Measurements from ENCODE around the gene TFIP11. TPM values are rescaled to one million over a fixed set of nuclear protein-coding genes. Genes with fewer than 3 reads are reported as not detected.

TFIP11 gene
- total RNA-seq, 1 experiment from 2014 or later = 26.9 TPM

GRCh38 chr22:26461188-26461810 is 51.0 kb downstream of the TFIP11 start:
- Mint-ChIP-seq H3K36me3 (peaks cover 49% of the 10 kb centered on the region), H3K9me3 (no peaks in the 10 kb centered on the region), H3K27ac (peak overlapping the region; percentile 84; the same call in 1 of the 2 replicates), H3K27me3 (ENCODE audit: low read depth) (no peaks in the 10 kb centered on the region), H3K4me1 (peaks cover 4% of the 10 kb centered on the region; the same call in 1 of the 2 replicates), H3K4me3 (no peak overlapping the region)
- ChIA-PET POLR2A (interaction anchor here (0.6 kb wide), 1 partner anchor 34 kb away, joined by 3 read pairs; no protein-coding TSS in a partner anchor), CTCF (interaction anchor here (0.6 to 5.0 kb wide), 21 partner anchors 9 to 204 kb away, joined by 3 to 69 read pairs (median 4); partner anchors contain the start of genes HPS4 and SRRD)
- DNase-seq (ENCODE audit: low spot score) (peak; percentile 88), ATAC-seq (peak; percentile 99)
- no peak for TF ChIP-seq MAX (CRISPR knock-in tag; IDR thresholded peaks at IDR 0.05)
- TF ChIP-seq ETV6 (CRISPR knock-in tag; IDR thresholded peaks at IDR 0.05) = no peak
- peak; percentile 57; the same call in 1 of the 2 replicates for TF ChIP-seq CTCF (IDR thresholded peaks at IDR 0.05)

DNA sequence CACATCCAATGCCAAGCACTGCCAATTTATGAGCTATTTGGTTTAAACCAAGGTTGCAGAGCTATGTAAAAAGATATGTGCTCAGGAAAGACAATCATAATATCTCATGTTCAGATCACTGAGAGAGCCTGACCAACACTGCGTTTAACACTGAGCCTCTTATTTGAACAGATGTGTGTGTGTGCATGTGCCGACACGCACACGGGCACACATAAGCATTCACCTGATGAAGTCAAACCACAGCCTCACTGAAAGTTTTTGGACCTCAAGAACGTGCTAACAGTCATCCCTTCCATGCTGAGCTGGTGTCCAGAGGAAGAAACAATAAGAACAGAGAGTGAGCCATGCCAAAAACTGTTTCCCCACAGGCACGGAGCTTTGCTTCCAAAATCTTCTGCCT is 52.1 kb downstream of the TFIP11 start:
- DNase-seq (ENCODE audit: low spot score) (no peak), ATAC-seq (no peak)
- Mint-ChIP-seq H3K27ac (no peak overlapping the region), H3K36me3 (peaks cover 44% of the 10 kb centered on the region), H3K4me1 (peaks cover 4% of the 10 kb centered on the region; the same call in 1 of the 2 replicates), H3K9me3 (no peaks in the 10 kb centered on the region), H3K4me3 (no peak overlapping the region), H3K27me3 (ENCODE audit: low read depth) (no peaks in the 10 kb centered on the region)
- CTCF ChIA-PET = interaction anchor here (0.9 to 5.0 kb wide), 7 partner anchors 13 to 94 kb away, joined by 3 to 69 read pairs (median 11); partner anchors contain the start of genes HPS4 and SRRD
- POLR2A ChIA-PET = no interaction called here
- no peak for TF ChIP-seq RORB (CRISPR knock-in tag; IDR thresholded peaks at IDR 0.05)
- no peak for TF ChIP-seq JAZF1 (CRISPR knock-in tag; IDR thresholded peaks at IDR 0.05)
- TF ChIP-seq ELF4 (CRISPR knock-in tag; IDR thresholded peaks at IDR 0.05; ENCODE audit: low read depth) = no peak
- no peak for TF ChIP-seq ZNF425 (CRISPR knock-in tag; conservative IDR thresholded peaks at IDR 0.05)
- TF ChIP-seq, protein P1, sequence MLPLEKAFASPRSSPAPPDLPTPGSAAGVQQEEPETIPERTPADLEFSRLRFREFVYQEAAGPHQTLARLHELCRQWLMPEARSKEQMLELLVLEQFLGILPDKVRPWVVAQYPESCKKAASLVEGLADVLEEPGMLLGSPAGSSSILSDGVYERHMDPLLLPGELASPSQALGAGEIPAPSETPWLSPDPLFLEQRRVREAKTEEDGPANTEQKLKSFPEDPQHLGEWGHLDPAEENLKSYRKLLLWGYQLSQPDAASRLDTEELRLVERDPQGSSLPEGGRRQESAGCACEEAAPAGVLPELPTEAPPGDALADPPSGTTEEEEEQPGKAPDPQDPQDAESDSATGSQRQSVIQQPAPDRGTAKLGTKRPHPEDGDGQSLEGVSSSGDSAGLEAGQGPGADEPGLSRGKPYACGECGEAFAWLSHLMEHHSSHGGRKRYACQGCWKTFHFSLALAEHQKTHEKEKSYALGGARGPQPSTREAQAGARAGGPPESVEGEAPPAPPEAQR (CRISPR knock-in tag; IDR thresholded peaks at IDR 0.05) = no peak
- TF ChIP-seq ZNF138 (CRISPR knock-in tag; conservative IDR thresholded peaks at IDR 0.05) = no peak
- TF ChIP-seq, protein P2, sequence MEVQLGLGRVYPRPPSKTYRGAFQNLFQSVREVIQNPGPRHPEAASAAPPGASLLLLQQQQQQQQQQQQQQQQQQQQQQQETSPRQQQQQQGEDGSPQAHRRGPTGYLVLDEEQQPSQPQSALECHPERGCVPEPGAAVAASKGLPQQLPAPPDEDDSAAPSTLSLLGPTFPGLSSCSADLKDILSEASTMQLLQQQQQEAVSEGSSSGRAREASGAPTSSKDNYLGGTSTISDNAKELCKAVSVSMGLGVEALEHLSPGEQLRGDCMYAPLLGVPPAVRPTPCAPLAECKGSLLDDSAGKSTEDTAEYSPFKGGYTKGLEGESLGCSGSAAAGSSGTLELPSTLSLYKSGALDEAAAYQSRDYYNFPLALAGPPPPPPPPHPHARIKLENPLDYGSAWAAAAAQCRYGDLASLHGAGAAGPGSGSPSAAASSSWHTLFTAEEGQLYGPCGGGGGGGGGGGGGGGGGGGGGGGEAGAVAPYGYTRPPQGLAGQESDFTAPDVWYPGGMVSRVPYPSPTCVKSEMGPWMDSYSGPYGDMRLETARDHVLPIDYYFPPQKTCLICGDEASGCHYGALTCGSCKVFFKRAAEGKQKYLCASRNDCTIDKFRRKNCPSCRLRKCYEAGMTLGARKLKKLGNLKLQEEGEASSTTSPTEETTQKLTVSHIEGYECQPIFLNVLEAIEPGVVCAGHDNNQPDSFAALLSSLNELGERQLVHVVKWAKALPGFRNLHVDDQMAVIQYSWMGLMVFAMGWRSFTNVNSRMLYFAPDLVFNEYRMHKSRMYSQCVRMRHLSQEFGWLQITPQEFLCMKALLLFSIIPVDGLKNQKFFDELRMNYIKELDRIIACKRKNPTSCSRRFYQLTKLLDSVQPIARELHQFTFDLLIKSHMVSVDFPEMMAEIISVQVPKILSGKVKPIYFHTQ (CRISPR knock-in tag; IDR thresholded peaks at IDR 0.05) = no peak
- TF ChIP-seq CBFB (CRISPR knock-in tag; IDR thresholded peaks at IDR 0.05; ENCODE audit: low read depth) = no peak
- TF ChIP-seq ZNF232 (CRISPR knock-in tag; IDR thresholded peaks at IDR 0.05) = no peak
- no peak for TF ChIP-seq E2F1 (CRISPR knock-in tag; IDR thresholded peaks at IDR 0.05)
- no peak for TF ChIP-seq RELA (CRISPR knock-in tag; IDR thresholded peaks at IDR 0.05; ENCODE audit: borderline replicate concordance)
- TF ChIP-seq HMGA2 (CRISPR knock-in tag; IDR thresholded peaks at IDR 0.05) = no peak
- TF ChIP-seq, protein P3, sequence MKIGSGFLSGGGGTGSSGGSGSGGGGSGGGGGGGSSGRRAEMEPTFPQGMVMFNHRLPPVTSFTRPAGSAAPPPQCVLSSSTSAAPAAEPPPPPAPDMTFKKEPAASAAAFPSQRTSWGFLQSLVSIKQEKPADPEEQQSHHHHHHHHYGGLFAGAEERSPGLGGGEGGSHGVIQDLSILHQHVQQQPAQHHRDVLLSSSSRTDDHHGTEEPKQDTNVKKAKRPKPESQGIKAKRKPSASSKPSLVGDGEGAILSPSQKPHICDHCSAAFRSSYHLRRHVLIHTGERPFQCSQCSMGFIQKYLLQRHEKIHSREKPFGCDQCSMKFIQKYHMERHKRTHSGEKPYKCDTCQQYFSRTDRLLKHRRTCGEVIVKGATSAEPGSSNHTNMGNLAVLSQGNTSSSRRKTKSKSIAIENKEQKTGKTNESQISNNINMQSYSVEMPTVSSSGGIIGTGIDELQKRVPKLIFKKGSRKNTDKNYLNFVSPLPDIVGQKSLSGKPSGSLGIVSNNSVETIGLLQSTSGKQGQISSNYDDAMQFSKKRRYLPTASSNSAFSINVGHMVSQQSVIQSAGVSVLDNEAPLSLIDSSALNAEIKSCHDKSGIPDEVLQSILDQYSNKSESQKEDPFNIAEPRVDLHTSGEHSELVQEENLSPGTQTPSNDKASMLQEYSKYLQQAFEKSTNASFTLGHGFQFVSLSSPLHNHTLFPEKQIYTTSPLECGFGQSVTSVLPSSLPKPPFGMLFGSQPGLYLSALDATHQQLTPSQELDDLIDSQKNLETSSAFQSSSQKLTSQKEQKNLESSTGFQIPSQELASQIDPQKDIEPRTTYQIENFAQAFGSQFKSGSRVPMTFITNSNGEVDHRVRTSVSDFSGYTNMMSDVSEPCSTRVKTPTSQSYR (CRISPR knock-in tag; IDR thresholded peaks at IDR 0.05) = no peak
- no peak for TF ChIP-seq TEAD1 (CRISPR knock-in tag; IDR thresholded peaks at IDR 0.05)
- no peak for TF ChIP-seq NR3C1 (CRISPR knock-in tag; conservative IDR thresholded peaks at IDR 0.05; ENCODE audit: low read depth)
- no peak for TF ChIP-seq SMAD4 (CRISPR knock-in tag; IDR thresholded peaks at IDR 0.05)
- TF ChIP-seq ATF1 (CRISPR knock-in tag; IDR thresholded peaks at IDR 0.05) = no peak
- TF ChIP-seq ZNF317 (CRISPR knock-in tag; IDR thresholded peaks at IDR 0.05; ENCODE audit: borderline replicate concordance, low read depth) = no peak
- TF ChIP-seq ZNF416 (CRISPR knock-in tag; IDR thresholded peaks at IDR 0.05) = no peak
